A172 (cell line): ENCODE data around the gene JPH4. TPM values are rescaled to one million over a fixed set of nuclear protein-coding genes. Genes with fewer than 3 reads are reported as not detected.

Experiments used
- DNase-seq: peaks from one replicate; pipeline ENCODE4 v3.0.0-alpha.2; 2015; ENCODE audit warnings: low spot score
- total RNA-seq: library from RNA; depleted of rRNA; stranded (reverse); fragments of >200 nt; shearing (Covaris generic); gene quantifications from 2 replicates; pipeline ENCODE4 v1.2.3, GENCODE V29; 2014

Gene JPH4
- total RNA-seq, 1 experiment from 2014 or later, result not detected

DNA sequence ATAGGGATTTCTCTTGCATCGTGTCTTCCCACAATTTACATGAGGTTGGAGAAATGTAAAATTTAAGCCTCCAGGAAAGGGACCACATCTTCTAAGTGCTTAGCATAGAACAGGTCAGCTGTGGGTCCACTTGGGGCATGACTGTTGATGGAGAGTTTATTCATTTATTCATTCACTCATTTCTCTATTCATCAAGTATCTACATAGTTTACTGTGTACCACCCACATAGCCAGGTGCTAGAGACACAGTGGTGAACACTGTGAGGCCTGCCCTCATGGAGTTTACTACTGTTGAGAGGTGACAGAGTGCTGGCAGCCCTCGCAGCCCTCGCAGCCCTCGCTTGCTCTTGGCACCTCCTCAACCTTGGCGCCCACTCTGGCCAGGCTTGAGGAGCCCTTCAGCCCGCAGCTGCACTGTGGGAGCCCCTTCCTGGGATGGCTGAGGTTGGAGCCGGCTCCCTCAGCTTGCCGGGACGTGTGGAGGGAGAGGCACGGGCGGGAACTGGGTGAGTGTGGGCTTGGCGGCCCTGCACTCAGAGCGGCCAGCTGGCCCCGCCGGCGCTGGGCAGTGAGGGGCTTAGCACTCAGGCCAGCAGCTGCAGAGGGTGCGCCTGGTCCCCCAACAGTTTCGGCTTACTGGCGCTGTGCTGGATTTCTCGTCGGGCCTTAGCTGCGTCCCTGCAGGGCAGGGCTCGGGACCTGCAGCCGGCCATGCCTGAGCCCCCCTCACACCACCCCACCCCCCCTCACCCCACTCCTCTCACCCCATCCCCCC lies 1.7 kb upstream of the JPH4 start:
- no peak for DNase-seq

GRCh38 chr14:23579739-23580138 lies 1.1 kb upstream of the JPH4 start:
- DNase-seq, result no peak

DNA sequence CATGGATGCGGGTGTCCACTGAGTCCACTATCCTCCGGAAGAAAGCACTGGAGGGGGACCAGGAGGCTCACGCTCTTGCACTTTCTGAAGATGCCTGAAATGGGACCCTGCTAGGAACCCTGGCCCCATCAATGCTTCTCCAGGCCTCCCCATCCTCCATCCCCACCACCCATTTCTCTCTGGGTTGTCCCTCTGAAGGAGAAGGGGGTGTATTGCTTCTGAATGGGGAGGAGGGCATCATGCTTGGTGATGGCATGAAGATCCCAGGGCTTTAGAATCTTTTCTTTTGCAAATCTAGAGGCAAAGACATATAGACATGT lies 681 bp upstream of the JPH4 start:
- DNase-seq, result no peak

- DNase-seq, result no peak
Observed at GRCh38 chr14:23577710-23578392, 739 bp downstream of the JPH4 start.

- no peak for DNase-seq
Observed at GRCh38 chr14:23577004-23577681, 1.4 kb downstream of the JPH4 start.

- no peak for DNase-seq
Observed at GRCh38 chr14:23573384-23574015, 5.1 kb downstream of the JPH4 start.

DNA sequence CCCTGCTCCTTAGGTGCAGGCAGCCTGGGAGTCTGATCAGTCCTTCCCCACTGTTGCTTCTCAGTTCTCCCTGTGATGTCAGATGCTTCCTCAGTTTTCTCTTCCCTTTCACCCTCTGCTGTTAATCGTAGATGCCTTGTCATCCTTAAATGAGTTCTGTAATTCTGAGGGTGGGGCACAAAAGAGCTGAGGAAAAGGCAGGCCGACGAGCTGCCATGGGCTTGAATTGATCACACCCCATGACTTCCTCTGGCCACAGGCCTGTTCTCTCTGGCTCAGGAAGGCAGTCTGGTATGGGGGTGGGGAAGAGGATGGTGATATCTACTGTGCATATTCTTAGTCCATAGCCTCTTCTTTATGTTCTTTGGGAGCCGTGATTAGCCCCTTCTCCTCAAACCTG lies 5.8 kb downstream of the JPH4 start:
- DNase-seq, result no peak

- no peak for DNase-seq
Observed at GRCh38 chr14:23572524-23572828, 6.1 kb downstream of the JPH4 start.

DNA sequence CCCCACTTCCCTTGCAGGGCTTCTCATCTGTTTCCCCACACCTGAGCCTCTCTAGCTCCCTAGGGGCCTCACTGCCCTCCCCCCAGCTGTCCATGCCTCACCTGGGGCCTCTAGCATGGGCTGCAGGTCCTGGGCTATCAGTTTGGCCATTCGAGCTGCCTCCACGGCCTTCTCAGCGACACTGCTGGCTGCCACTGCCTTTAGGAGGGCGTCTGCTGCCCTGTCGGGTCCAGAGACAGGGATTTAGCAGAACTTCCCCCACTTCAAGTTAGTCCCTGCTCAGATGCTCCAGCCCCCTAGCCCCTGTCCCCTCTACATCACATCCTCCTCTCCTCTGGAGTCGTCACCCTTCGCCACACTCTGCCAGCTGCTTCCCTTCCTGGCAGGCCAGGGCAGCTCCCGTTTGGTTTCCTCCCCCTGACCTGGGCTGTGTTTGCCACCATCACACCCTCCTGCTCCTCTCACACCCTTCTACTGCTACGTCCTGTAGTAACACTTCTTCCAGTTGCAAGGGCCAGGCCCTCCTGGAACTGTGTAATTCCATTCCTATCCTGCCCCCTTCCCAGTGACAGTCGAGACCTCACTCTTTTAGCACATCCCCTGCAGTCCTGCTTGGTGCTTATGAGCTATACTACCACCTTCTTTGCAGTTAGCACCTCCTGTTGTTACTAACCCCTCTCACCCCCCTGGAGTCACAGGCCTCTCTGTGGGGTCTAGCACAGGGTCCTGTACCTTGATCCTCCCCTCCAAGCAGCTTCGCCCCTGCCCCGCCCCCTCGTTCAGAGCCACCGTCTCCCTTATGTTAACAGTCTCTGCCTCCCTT lies 6.7 kb downstream of the JPH4 start:
- no peak for DNase-seq

- no peak for DNase-seq
Observed at GRCh38 chr14:23570806-23571483, 7.6 kb downstream of the JPH4 start.

DNA sequence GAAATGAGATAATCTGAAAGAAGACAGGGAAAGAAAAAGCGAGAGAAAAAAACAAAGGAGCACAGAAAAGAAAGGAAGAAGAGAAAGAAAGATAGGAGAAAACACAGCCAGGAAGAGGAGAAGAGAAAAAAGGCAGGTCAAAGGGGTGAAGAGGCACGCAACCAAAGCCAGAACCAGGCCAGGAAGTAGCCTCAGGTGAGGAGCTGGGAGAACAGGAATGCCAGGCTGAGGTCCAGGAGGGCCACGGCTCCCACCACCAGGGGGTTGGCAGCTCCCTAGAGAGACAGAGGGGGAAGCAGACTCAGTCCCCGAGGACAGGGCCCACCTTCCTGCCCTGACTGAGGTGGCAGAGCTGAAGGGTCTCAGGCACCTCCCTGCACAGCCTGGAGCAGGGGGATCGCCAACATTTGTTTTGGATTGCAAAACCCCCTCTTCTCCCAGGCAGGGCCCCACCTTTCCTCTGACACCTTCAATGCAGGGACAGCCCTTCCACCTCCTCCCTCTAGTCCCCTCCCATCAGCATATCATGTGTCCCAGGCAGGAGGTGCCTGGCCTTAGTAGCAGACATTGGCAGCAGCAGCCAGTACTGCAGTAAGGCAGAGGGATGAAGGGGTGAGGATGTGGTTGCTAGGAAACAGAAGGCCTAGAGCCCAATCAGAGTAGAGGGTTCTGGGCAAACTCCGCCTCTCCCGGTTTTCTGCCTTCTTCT lies 9.0 kb downstream of the JPH4 start:
- peak; percentile 32 for DNase-seq

DNA sequence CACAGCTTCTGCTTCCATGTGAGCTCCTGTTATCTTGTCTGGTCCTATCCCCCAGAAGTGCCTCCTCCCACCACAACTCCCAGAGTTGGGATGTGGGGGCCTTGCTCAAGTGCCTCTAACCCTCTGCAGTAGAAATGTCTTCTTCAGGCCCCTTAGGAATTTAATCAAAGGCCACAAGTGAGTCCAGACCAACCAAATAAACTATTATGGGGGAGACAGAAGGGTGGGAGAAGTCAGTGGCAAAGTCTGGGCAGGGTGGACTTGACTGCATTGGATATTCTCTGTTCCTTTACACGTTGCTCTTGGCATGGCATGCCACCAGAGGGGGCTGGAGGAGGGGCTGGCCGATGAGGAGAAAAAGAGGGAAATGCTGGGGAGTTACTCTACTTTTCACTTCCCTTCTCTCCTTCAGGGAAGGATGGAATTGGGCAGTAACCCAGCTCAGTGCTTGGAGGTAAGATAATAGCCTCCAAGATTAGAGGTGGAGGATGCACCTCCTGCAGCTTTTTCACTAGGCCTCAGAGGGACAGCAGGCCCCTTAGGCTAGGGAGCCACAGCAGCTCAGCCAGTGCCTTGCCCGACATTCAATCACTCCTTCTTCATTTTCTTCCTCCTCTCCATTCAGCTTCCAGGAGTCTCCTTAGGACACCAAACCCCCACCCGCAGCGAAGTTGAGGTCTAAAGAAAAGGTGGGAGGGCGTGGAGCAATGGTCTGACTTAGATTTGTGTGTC lies 9.8 kb downstream of the JPH4 start:
- DNase-seq, result no peak

DNA sequence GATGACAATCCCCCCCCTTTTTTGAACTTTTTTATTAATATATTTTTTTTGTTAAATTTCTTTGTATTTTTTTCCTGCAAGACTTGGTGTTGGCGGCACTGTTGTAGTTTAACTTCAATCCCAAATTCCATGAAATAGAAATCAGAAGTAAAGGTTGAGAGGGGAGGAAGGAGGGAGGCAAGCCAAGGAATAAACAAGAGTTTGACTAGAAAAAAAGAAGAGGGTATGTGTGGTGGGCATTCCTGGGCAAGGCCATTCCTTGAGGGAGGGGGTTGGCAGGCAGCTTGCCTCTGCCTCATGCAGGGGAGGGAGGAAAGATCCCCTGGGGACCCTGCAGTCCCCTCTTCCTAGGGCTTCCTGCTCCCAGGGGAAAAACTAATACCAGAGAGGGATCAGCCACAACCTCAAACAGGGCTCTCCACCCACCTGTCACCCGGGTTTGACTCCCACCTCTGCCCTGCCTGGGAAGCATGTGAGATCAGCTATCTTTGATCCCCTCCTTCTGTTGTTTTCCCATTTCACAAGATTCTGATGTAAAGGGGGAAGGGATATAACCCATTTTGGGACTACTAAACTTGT lies 10.5 kb downstream of the JPH4 start:
- DNase-seq, result no peak

DNA sequence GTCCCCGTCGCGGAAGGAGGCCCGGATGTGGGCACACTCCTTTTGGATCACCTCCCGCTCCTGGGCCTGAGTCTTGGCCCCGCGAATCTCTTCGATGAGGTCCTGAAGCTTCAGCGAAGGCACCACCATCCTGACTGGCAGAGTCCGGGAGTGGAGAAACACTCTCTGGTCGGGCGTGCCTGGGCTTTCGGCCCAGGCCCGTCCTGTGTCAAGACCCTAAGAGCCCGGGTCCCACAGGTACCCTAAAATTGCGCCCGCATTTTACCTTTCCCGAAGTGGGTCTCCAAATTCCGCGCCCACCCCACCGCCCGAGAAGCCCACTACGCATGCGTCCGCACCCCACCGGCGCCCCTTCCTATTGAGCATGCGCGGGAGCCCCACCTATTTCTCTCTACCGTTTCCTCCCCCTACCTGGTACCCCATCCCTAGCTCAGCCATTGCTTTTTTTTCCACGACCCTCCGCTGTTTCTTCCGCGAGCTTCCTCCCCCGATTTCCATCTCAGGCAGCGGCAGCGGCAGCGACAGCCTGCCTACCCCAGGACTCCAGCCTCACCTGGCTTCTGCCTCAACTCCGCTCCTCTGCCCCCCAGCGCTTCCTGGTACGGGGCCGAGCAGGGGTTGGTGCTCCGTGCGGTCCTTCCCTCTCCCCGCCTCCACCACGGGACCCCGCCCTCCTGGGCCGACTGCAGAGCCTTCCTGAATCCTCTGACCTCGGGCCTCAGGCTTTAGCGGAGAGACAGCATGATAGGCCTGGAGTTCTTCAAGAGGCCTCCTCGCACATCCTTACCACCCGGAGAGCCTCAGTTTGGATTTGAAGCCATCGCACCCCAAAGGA lies 11.2 kb downstream of the JPH4 start, which contains the start of gene AP1G2:
Gene AP1G2, minus strand, starts transcription at position 606 of the 835 bp plus-strand sequence. Its CDS starts 477 bp downstream, at position 129.
- peak; percentile 12 for DNase-seq

DNA sequence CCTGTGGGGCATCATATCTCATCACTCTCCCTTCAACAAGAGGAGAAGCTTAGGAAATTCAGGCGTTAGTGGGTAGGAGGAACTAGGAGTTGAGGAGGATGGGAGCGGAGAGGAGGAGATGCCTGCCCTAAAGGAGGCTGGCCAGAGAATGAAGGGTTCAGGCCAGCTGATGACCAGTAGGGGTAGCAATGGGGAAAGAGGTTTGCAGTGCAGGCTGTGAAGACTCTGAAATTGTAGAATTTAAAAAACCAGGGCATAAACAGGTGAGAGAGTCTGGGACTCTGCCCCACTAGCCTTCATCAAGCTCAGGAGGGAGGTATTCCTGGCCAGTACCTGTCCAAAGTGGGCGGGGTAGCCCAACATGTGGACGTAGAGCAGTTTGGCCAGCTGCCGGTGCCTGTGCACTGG lies 11.8 kb downstream of the JPH4 start:
- DNase-seq, result no peak

DNA sequence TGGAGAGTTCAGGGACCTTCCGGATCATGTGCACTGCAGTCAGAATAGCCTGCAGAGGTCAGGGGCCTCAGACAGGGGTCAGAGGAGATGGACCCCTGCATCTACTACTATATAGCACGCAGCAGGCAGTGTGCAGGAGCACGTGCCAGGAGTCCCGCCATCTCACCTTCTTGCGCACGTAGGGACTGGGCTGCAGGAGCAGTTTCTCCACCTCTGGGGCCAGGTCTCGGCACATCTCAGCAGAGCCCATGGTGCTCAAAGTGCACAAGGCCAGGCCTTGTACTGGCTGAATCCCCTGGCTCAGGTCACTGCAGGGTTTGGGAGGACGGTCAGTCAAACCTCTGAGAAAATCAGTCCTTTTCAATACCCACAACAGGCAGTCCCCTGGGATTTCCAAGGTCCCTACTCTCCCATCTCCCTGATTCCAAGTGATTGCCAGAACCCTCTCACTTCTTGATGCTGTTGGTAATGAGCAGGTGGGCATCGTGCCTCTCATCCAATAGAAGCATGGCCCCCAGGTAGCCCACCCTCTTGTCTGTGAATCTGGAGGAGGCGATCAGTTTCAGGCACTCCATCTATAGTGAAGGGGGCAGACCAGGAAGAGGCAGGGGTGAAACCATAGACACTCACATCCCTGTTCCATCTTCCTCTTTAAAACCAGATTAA lies 12.3 kb downstream of the JPH4 start:
- no peak for DNase-seq

DNA sequence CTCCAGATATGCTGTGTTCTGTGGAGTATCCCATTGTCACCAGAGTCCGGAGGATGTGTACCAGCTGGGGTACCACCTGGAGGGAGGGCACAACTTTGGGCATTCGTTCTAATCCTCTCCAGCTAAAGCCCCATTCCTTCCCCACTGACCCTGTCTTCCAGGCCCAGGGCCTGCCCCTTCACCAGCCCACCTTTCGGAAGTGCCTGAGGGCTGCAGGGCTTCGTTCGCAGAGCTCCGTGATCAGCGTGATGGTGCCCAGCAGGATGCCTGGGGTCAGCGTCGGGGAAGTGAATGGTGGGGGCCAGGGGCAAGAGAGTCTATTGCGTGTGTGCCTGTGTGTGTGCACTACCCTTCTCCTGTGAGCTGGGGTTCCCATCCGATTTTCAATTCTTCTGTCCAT lies 13.0 kb downstream of the JPH4 start:
- DNase-seq, result no peak

GRCh38 chr14:23564876-23565275 lies 13.7 kb downstream of the JPH4 start:
- DNase-seq, result no peak
